COLO829 (cell line): ENCODE results near the gene CSMD2.

Experiments used
- DNase-seq: peaks from one replicate; pipeline ENCODE4 v3.0.0; 2012; ENCODE audit warnings: low spot score

CSMD2 gene

GRCh38 chr1:33601751-33602150, 563.3 kb downstream of the CSMD2 start:
- DNase-seq, result no peak

GRCh38 chr1:33599516-33600115, 565.4 kb downstream of the CSMD2 start:
- DNase-seq, result no peak

- no peak for DNase-seq
Measured at GRCh38 chr1:33588726-33589125, 576.3 kb downstream of the CSMD2 start.

- DNase-seq, result no peak
Measured at GRCh38 chr1:33586795-33587194, 578.2 kb downstream of the CSMD2 start.

- peak; percentile 6 for DNase-seq
Measured at GRCh38 chr1:33586106-33586505, 578.9 kb downstream of the CSMD2 start.

GRCh38 chr1:33583567-33583966, 581.5 kb downstream of the CSMD2 start:
- no peak for DNase-seq

- no peak for DNase-seq
Measured at GRCh38 chr1:33578557-33579448, 586.2 kb downstream of the CSMD2 start.

GRCh38 chr1:33577663-33578062, 587.4 kb downstream of the CSMD2 start:
- no peak for DNase-seq

GRCh38 chr1:33576821-33577599, 588.0 kb downstream of the CSMD2 start:
- no peak for DNase-seq

- no peak for DNase-seq
Measured at GRCh38 chr1:33575324-33575879, 589.6 kb downstream of the CSMD2 start.

GRCh38 chr1:33573661-33574060, 591.4 kb downstream of the CSMD2 start:
- no peak for DNase-seq

- DNase-seq, result no peak
Measured at GRCh38 chr1:33572387-33572786, 592.6 kb downstream of the CSMD2 start.

GRCh38 chr1:33569331-33569730, 595.7 kb downstream of the CSMD2 start:
- no peak for DNase-seq

- DNase-seq, result no peak
Measured at GRCh38 chr1:33563699-33564098, 601.3 kb downstream of the CSMD2 start.

GRCh38 chr1:33562563-33562962, 602.5 kb downstream of the CSMD2 start:
- DNase-seq, result no peak

GRCh38 chr1:33561576-33561975, 603.5 kb downstream of the CSMD2 start:
- no peak for DNase-seq

GRCh38 chr1:33560680-33561079, 604.4 kb downstream of the CSMD2 start:
- DNase-seq, result no peak

- no peak for DNase-seq
Measured at GRCh38 chr1:33548721-33549120, 616.3 kb downstream of the CSMD2 start.

GRCh38 chr1:33548319-33548718, 616.7 kb downstream of the CSMD2 start:
- DNase-seq, result no peak

GRCh38 chr1:33547576-33547975, 617.5 kb downstream of the CSMD2 start:
- DNase-seq, result no peak

GRCh38 chr1:33541966-33542365, 623.1 kb downstream of the CSMD2 start:
- no peak for DNase-seq

- no peak for DNase-seq
Measured at GRCh38 chr1:33537885-33538284, 627.1 kb downstream of the CSMD2 start.
